ENCODE data around the gene NIM1K. TPM values are rescaled to one million over a fixed set of nuclear protein-coding genes. Genes with fewer than 3 reads are reported as not detected.

The NIM1K gene
- total RNA-seq, 1 experiment from 2014 or later: 0.07 TPM

DNA sequence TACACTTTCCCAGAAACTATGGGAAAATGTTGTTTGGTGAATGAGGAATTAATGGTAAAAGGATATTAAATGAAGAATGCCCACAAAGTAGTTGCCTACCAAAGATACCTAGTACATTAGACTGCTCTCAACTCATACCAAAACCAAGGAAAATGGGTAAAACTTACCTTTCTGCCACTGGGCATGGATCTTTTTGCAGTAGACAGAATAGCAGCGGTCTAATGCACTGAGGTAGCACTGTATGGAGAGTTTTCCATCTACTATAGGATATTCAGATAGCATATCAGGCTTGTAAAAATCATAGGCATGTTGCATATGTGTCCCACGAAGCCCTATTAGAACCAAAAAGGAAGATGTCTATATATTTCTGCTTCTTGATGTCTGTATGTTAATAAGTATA is 104.8 kb downstream of the NIM1K start:
- Mint-ChIP-seq H3K4me3 (no peak overlapping the region), H3K27me3 (ENCODE audit: low read depth) (no peaks in the 10 kb centered on the region), H3K36me3 (peaks cover 61% of the 10 kb centered on the region), H3K4me1 (peaks cover 16% of the 10 kb centered on the region), H3K27ac (no peak overlapping the region), H3K9me3 (no peaks in the 10 kb centered on the region)
- CTCF ChIA-PET: no interaction called here
- DNase-seq (ENCODE audit: low spot score): no peak
- POLR2A ChIA-PET: no interaction called here
- TF ChIP-seq AFF4 (CRISPR knock-in tag; IDR thresholded peaks at IDR 0.05; ENCODE audit: borderline replicate concordance): no peak
- no peak for TF ChIP-seq MYBL2 (CRISPR knock-in tag; IDR thresholded peaks at IDR 0.05)
- no peak for TF ChIP-seq ZNF138 (CRISPR knock-in tag; conservative IDR thresholded peaks at IDR 0.05)
- TF ChIP-seq, protein P1, sequence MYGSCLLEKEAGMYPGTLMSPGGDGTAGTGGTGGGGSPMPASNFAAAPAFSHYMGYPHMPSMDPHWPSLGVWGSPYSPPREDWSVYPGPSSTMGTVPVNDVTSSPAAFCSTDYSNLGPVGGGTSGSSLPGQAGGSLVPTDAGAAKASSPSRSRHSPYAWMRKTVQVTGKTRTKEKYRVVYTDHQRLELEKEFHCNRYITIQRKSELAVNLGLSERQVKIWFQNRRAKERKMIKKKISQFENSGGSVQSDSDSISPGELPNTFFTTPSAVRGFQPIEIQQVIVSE (CRISPR knock-in tag; IDR thresholded peaks at IDR 0.05; ENCODE audit: borderline replicate concordance): no peak
- TF ChIP-seq PRRX2 (CRISPR knock-in tag; IDR thresholded peaks at IDR 0.05): no peak
- TF ChIP-seq EMX1 (CRISPR knock-in tag; IDR thresholded peaks at IDR 0.05): no peak
- no peak for TF ChIP-seq CTCF (IDR thresholded peaks at IDR 0.05)
- no peak for TF ChIP-seq SMAD3 (CRISPR knock-in tag; IDR thresholded peaks at IDR 0.05; ENCODE audit: borderline replicate concordance)
- no peak for TF ChIP-seq OVOL2 (CRISPR knock-in tag; IDR thresholded peaks at IDR 0.05; ENCODE audit: borderline replicate concordance)
- TF ChIP-seq ZNF416 (CRISPR knock-in tag; IDR thresholded peaks at IDR 0.05): no peak
- TF ChIP-seq FOXP4 (CRISPR knock-in tag; IDR thresholded peaks at IDR 0.05): no peak
- no peak for TF ChIP-seq ZNF317 (CRISPR knock-in tag; IDR thresholded peaks at IDR 0.05; ENCODE audit: borderline replicate concordance, low read depth)
- no peak for TF ChIP-seq NFE2L1 (CRISPR knock-in tag; IDR thresholded peaks at IDR 0.05)
- TF ChIP-seq E2F4 (CRISPR knock-in tag; IDR thresholded peaks at IDR 0.05; ENCODE audit: borderline replicate concordance, low read depth): no peak
- TF ChIP-seq, protein P2, sequence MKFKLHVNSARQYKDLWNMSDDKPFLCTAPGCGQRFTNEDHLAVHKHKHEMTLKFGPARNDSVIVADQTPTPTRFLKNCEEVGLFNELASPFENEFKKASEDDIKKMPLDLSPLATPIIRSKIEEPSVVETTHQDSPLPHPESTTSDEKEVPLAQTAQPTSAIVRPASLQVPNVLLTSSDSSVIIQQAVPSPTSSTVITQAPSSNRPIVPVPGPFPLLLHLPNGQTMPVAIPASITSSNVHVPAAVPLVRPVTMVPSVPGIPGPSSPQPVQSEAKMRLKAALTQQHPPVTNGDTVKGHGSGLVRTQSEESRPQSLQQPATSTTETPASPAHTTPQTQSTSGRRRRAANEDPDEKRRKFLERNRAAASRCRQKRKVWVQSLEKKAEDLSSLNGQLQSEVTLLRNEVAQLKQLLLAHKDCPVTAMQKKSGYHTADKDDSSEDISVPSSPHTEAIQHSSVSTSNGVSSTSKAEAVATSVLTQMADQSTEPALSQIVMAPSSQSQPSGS (CRISPR knock-in tag; IDR thresholded peaks at IDR 0.05; ENCODE audit: borderline replicate concordance, low read depth): no peak
- TF ChIP-seq, protein P3, sequence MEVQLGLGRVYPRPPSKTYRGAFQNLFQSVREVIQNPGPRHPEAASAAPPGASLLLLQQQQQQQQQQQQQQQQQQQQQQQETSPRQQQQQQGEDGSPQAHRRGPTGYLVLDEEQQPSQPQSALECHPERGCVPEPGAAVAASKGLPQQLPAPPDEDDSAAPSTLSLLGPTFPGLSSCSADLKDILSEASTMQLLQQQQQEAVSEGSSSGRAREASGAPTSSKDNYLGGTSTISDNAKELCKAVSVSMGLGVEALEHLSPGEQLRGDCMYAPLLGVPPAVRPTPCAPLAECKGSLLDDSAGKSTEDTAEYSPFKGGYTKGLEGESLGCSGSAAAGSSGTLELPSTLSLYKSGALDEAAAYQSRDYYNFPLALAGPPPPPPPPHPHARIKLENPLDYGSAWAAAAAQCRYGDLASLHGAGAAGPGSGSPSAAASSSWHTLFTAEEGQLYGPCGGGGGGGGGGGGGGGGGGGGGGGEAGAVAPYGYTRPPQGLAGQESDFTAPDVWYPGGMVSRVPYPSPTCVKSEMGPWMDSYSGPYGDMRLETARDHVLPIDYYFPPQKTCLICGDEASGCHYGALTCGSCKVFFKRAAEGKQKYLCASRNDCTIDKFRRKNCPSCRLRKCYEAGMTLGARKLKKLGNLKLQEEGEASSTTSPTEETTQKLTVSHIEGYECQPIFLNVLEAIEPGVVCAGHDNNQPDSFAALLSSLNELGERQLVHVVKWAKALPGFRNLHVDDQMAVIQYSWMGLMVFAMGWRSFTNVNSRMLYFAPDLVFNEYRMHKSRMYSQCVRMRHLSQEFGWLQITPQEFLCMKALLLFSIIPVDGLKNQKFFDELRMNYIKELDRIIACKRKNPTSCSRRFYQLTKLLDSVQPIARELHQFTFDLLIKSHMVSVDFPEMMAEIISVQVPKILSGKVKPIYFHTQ (CRISPR knock-in tag; IDR thresholded peaks at IDR 0.05): no peak
- no peak for ATAC-seq
